SK-N-SH treated with all-trans-retinoic acid at 6 μM for 48 hours (cell line): ENCODE measurements around the gene CD38.

Experiments used
- CSDC2 ChIP-seq: fragments of 250-450 bp; sonication (Bioruptor Pico); IDR thresholded peaks from 2 replicates; pipeline ENCODE4 v1.5.0; 2020; ENCODE audit warnings: mild to moderate bottlenecking, moderate library complexity
- RARB ChIP-seq: fragments of 250-450 bp; sonication (Bioruptor Pico); IDR thresholded peaks from 2 replicates; pipeline ENCODE4 v1.8.0; 2021; ENCODE audit warnings: mild to moderate bottlenecking, moderate library complexity
- TCF4 ChIP-seq: fragments of 250-450 bp; sonication (Bioruptor Pico); IDR thresholded peaks from 2 replicates; pipeline ENCODE4 v1.8.0; 2021; ENCODE audit warnings: mild to moderate bottlenecking, moderate library complexity, borderline replicate concordance
- ZC3H10 ChIP-seq: fragments of 250-450 bp; sonication (Bioruptor Pico); IDR thresholded peaks from 2 replicates; pipeline ENCODE4 v1.5.1; 2021; ENCODE audit warnings: mild to moderate bottlenecking, moderate library complexity
- ZFP3 ChIP-seq: fragments of 250-450 bp; sonication (Bioruptor Pico); IDR thresholded peaks from 2 replicates; pipeline ENCODE4 v1.5.0; 2020; ENCODE audit warnings: mild to moderate bottlenecking, moderate library complexity
- ZFP30 ChIP-seq: fragments of 450-650 bp; formaldehyde crosslinking; IDR thresholded peaks from 2 replicates; pipeline ENCODE4 v1.5.0; 2022; ENCODE audit warnings: mild to moderate bottlenecking, moderate library complexity

DNA sequence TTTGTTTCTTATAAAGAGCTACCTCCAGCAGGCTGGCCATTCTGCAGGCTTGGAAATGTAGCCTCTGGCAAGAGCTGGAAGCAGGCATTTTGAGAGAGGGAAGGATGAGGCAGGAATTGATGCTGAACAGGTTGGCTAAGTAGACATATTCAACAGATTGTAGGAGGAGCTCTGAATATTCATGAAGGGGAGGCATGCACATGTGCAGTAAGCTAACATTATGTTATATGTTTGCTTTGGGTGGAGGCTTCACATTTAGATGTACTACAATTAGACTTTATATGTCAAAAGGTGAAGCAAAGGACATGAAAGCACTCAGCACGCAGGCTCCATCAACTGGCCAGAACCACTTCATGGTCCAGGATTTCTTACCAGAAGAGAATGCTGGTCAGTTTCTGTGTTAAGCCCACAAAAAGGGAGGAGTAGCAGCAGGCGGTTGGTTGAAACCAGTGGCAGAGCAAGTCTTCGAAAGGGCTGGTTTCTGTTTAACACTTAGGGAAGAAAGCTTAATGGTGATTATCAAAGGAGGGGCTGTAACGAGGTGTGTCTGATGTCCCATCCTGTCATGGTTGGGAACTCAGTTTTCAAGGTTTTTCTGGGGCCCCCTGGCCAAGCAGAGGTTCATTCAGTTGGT, 105.6 kb downstream of the CD38 start:
- no peak for TF ChIP-seq ZFP30 (CRISPR knock-in tag)
- TF ChIP-seq CSDC2 (CRISPR knock-in tag): no peak
- no peak for TF ChIP-seq TCF4
- TF ChIP-seq ZC3H10: no peak
- no peak for TF ChIP-seq RARB
- TF ChIP-seq ZFP3 (CRISPR knock-in tag): no peak
